GM19043 (cell line): Measurements from ENCODE around the gene CHMP6.

ENCODE experiments used
- ATAC-seq: cut with Tn5 transposase; IDR thresholded peaks from one replicate; pipeline ENCODE4 v1.9.1; 2021; ENCODE audit warnings: low read depth; ENCODE audit not compliant: unreplicated experiment

Gene CHMP6

GRCh38 chr17:80970044-80970761 lies 21.4 kb upstream of the CHMP6 start:
- no peak for ATAC-seq

- no peak for ATAC-seq
Measured at GRCh38 chr17:80970762-80971703, 20.6 kb upstream of the CHMP6 start.

- no peak for ATAC-seq
Measured at GRCh38 chr17:80971704-80972304, 19.8 kb upstream of the CHMP6 start.

- no peak for ATAC-seq
Measured at GRCh38 chr17:80976701-80977100, 14.9 kb upstream of the CHMP6 start.

GRCh38 chr17:80977172-80977571 lies 14.5 kb upstream of the CHMP6 start:
- no peak for ATAC-seq

- ATAC-seq, result no peak
Measured at GRCh38 chr17:80978499-80979497, 12.8 kb upstream of the CHMP6 start.

GRCh38 chr17:80979547-80980378 lies 11.9 kb upstream of the CHMP6 start:
- no peak for ATAC-seq

- ATAC-seq, result no peak
Measured at GRCh38 chr17:80980397-80981061, 11.1 kb upstream of the CHMP6 start.

GRCh38 chr17:80981062-80981902 lies 10.4 kb upstream of the CHMP6 start:
- ATAC-seq, result no peak

- ATAC-seq, result no peak
Measured at GRCh38 chr17:80981929-80982425, 9.7 kb upstream of the CHMP6 start.

- no peak for ATAC-seq
Measured at GRCh38 chr17:80982426-80982974, 9.1 kb upstream of the CHMP6 start.

- ATAC-seq, result no peak
Measured at GRCh38 chr17:80983545-80983944, 8.1 kb upstream of the CHMP6 start.

GRCh38 chr17:80984749-80985148 lies 6.9 kb upstream of the CHMP6 start:
- no peak for ATAC-seq

GRCh38 chr17:80986046-80986445 lies 5.6 kb upstream of the CHMP6 start:
- ATAC-seq, result no peak

GRCh38 chr17:80986816-80987475 lies 4.7 kb upstream of the CHMP6 start:
- no peak for ATAC-seq

- no peak for ATAC-seq
Measured at GRCh38 chr17:80987941-80988461, 3.6 kb upstream of the CHMP6 start.

GRCh38 chr17:80989586-80989913 lies 2.1 kb upstream of the CHMP6 start:
- ATAC-seq, result no peak
